B cell (primary cell): ENCODE measurements around the gene PPP1R12C. TPM values are rescaled to one million over a fixed set of nuclear protein-coding genes. Genes with fewer than 3 reads are reported as not detected.

ENCODE experiments used
- ATAC-seq: fragments of 200-7000 bp; cut with Tn5 transposase; one replicate; pipeline ENCODE4 v1.10.0; 2021; ENCODE audit warnings: low read depth, mild to moderate bottlenecking, moderate number of reproducible peaks, moderate library complexity
- CTCF ChIA-PET: fragments of 350-600 bp; sonication (Branson Sonifier 250); formaldehyde crosslinking; loops from one replicate; lab custom pipeline; 2021; ENCODE audit warnings: antibody characterized with exemption, inconsistent platforms; lab: Charles Lee
- POLR2A ChIA-PET: fragments of 350-600 bp; sonication (Branson Sonifier 250); formaldehyde crosslinking; loops from one replicate; lab custom pipeline; 2021; ENCODE audit warnings: antibody characterized with exemption; lab: Charles Lee
- DNase-seq: peaks from one replicate; pipeline ENCODE4 v3.0.0; 2013
- H2AFZ ChIP-seq: 2 replicates; pipeline ENCODE4 v1.6.1; 2012; ENCODE audit warnings: mild to moderate bottlenecking, low read depth, low read length; ENCODE audit not compliant: insufficient read depth, poor library complexity, severe bottlenecking
- H3K27ac ChIP-seq, 2 donors: 1 replicate in 1 of 2; 2 replicates in 1 of 2; pipeline ENCODE4 v1.5.1; 2012 to 2013; ENCODE audit warnings: low read length in 2 of 2, mild to moderate bottlenecking in 2 of 2, moderate library complexity in 1 of 2
- H3K27me3 ChIP-seq, 4 experiments: fragments of 200-600 bp in 1 of 4; sonication (generic) in 1 of 4; replicated peaks in 1 of 4; 1 replicate in 2 of 4; 2 replicates in 2 of 4; pipeline versions ENCODE4 v1.6.1 to v1.7.0; 2013 to 2016; ENCODE audit warnings: low read length in 3 of 4, mild to moderate bottlenecking in 2 of 4, mixed read lengths in 1 of 4, moderate library complexity in 1 of 4; ENCODE audit not compliant: insufficient read depth in 4 of 4, control insufficient read depth in 3 of 4; ENCODE audit errors: control extremely low read depth in 1 of 4
- H3K36me3 ChIP-seq, 2 experiments: replicated peaks in 1 of 2; 1 replicate in 1 of 2; 2 replicates in 1 of 2; pipeline versions ENCODE4 v1.6.1 to v1.7.1; 2013; ENCODE audit warnings: low read length in 1 of 2; ENCODE audit not compliant: insufficient read depth in 2 of 2, control insufficient read depth in 1 of 2; ENCODE audit errors: control extremely low read depth in 1 of 2, extremely low read depth in 1 of 2
- H3K4me1 ChIP-seq, 2 donors: fragments of 200-600 bp in 1 of 2; sonication (generic) in 1 of 2; 1 replicate in 1 of 2; 2 replicates in 1 of 2; pipeline versions ENCODE4 v1.5.1 to v1.6.1; 2013 to 2017; ENCODE audit warnings: low read length in 2 of 2; ENCODE audit not compliant: control insufficient read depth in 2 of 2, insufficient read depth in 2 of 2
- H3K4me2 ChIP-seq: replicated peaks from 2 replicates; pipeline ENCODE3; 2012; ENCODE audit warnings: mild to moderate bottlenecking, low read depth, low read length; ENCODE audit not compliant: poor library complexity, severe bottlenecking
- H3K4me3 ChIP-seq, 5 experiments: fragments of 200-600 bp in 1 of 5; sonication (generic) in 1 of 5; 1 replicate in 3 of 5; 2 replicates in 2 of 5; pipeline versions ENCODE4 v1.5.1 to v1.7.0; 2011 to 2016; ENCODE audit warnings: low read length in 4 of 5, mild to moderate bottlenecking in 4 of 5, low read depth in 2 of 5, control low read depth in 1 of 5, moderate library complexity in 1 of 5; ENCODE audit not compliant: insufficient read depth in 1 of 5; ENCODE audit errors: control extremely low read depth in 1 of 5, extremely low read depth in 1 of 5
- H3K79me2 ChIP-seq: fragments of 200-600 bp; sonication (generic); one replicate; pipeline ENCODE4 v1.6.0; 2016; ENCODE audit warnings: low read length; ENCODE audit not compliant: control insufficient read depth, insufficient read depth
- H3K9ac ChIP-seq: fragments of 200-600 bp; sonication (generic); 2 replicates; pipeline ENCODE4 v1.6.1; 2017; ENCODE audit warnings: mild to moderate bottlenecking, low read length, moderate library complexity
- H3K9me3 ChIP-seq, 3 donors: one replicate each; pipeline versions ENCODE4 v1.6.1 to v1.7.1; 2013; ENCODE audit warnings: low read length in 2 of 3; ENCODE audit not compliant: control insufficient read depth in 2 of 3, insufficient read depth in 1 of 3; ENCODE audit errors: control extremely low read depth in 1 of 3
- H4K20me1 ChIP-seq: 2 replicates; pipeline ENCODE4 v1.6.0; 2012; ENCODE audit warnings: mild to moderate bottlenecking, low read length; ENCODE audit not compliant: insufficient read depth, control insufficient read depth, poor library complexity, severe bottlenecking
- H3K27ac Mint-ChIP-seq: one replicate; pipeline ENCODE4 v1.8.0; 2021; ENCODE audit warnings: mixed read lengths
- H3K27me3 Mint-ChIP-seq: one replicate; pipeline ENCODE4 v1.8.0; 2021; ENCODE audit warnings: mixed read lengths
- H3K4me1 Mint-ChIP-seq: one replicate; pipeline ENCODE4 v1.8.0; 2021; ENCODE audit warnings: mixed read lengths
- H3K4me3 Mint-ChIP-seq: one replicate; pipeline ENCODE4 v1.8.0; 2021; ENCODE audit warnings: mixed read lengths
- H3K9me3 Mint-ChIP-seq: one replicate; pipeline ENCODE4 v1.8.0; 2022; ENCODE audit warnings: mixed read lengths; ENCODE audit not compliant: insufficient read depth
- EZH2 ChIP-seq: IDR thresholded peaks from 2 replicates; pipeline ENCODE4 v1.6.1; 2012; ENCODE audit warnings: borderline replicate concordance, low read depth, mild to moderate bottlenecking, moderate library complexity, low read length; ENCODE audit not compliant: insufficient read depth, poor library complexity, severe bottlenecking
- WGBS: methylation state at CpG from one replicate; pipeline ENCODE4 v1.1.5; 2013; ENCODE audit warnings: missing lambda C conversion rate; ENCODE audit not compliant: insufficient coverage; 5-methylcytosine and 5-hydroxymethylcytosine counted together
- intact Hi-C: fragments of 100-400 bp; cut with micrococcal nuclease; formaldehyde crosslinking; loops from one replicate; pipeline ENCODE4 v1.10.0; 2022
- polyA plus RNA-seq: library from polyadenylated mRNA; depleted of rRNA; stranded (reverse); fragments of >200 nt; gene quantifications from 2 replicates; pipeline ENCODE4 v1.2.3, GENCODE V29; 2012
- total RNA-seq, 2 donors: library from RNA; stranded (reverse); fragments of 120-200 nt in 1 of 2; gene quantifications; 1 replicate in 1 of 2; 2 replicates in 1 of 2; pipeline versions ENCODE4 v1.2.3 to v1.2.4, GENCODE V29; 2013 to 2022
- TF ChIP-seq, protein P1 (sequence below): fragments of 200-600 bp; IDR thresholded peaks from one replicate; pipeline ENCODE4 v1.8.0; 2022; ENCODE audit warnings: antibody characterized with exemption, mild to moderate bottlenecking

The PPP1R12C gene
- total and polyA plus RNA-seq, 2 donors (not counting 1 experiment from before 2014, with no cell fraction given) = 145 to 179 TPM

DNA sequence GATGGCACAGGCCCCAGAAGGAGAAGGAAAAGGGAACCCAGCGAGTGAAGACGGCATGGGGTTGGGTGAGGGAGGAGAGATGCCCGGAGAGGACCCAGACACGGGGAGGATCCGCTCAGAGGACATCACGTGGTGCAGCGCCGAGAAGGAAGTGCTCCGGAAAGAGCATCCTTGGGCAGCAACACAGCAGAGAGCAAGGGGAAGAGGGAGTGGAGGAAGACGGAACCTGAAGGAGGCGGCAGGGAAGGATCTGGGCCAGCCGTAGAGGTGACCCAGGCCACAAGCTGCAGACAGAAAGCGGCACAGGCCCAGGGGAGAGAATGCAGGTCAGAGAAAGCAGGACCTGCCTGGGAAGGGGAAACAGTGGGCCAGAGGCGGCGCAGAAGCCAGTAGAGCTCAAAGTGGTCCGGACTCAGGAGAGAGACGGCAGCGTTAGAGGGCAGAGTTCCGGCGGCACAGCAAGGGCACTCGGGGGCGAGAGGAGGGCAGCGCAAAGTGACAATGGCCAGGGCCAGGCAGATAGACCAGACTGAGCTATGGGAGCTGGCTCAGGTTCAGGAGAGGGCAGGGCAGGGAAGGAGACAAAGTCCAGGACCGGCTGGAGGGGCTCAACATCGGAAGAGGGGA is 1.1 kb downstream of the PPP1R12C start:
- H3K4me1 ChIP-seq = peaks cover 12 to 44% of the 10 kb centered on the region in 2 donors
- H2AFZ ChIP-seq = peak overlapping the region; percentile 68
- Mint-ChIP-seq H3K27ac (peak overlapping the region; percentile 90), H3K4me1 (peaks cover 50% of the 10 kb centered on the region), H3K27me3 (no peaks in the 10 kb centered on the region), H3K4me3 (peak overlapping the region; percentile 88), H3K9me3 (no peaks in the 10 kb centered on the region)
- ATAC-seq = no peak
- peak; percentile 64 for DNase-seq
- peak overlapping the region; percentile 31 to 77 for H3K27ac ChIP-seq
- peaks cover 57% of the 10 kb centered on the region for H4K20me1 ChIP-seq
- H3K9ac ChIP-seq = peak overlapping the region; percentile 93
- TF ChIP-seq, protein P1, sequence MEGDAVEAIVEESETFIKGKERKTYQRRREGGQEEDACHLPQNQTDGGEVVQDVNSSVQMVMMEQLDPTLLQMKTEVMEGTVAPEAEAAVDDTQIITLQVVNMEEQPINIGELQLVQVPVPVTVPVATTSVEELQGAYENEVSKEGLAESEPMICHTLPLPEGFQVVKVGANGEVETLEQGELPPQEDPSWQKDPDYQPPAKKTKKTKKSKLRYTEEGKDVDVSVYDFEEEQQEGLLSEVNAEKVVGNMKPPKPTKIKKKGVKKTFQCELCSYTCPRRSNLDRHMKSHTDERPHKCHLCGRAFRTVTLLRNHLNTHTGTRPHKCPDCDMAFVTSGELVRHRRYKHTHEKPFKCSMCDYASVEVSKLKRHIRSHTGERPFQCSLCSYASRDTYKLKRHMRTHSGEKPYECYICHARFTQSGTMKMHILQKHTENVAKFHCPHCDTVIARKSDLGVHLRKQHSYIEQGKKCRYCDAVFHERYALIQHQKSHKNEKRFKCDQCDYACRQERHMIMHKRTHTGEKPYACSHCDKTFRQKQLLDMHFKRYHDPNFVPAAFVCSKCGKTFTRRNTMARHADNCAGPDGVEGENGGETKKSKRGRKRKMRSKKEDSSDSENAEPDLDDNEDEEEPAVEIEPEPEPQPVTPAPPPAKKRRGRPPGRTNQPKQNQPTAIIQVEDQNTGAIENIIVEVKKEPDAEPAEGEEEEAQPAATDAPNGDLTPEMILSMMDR = no peak
- TF ChIP-seq EZH2 = no peak
- peaks cover 0 to 9% of the 10 kb centered on the region in 2 experiments for H3K36me3 ChIP-seq
- CTCF ChIA-PET = interaction anchor here (3.0 kb wide), 1 partner anchor 28 kb away, joined by 14 read pairs; no protein-coding TSS in a partner anchor
- no peaks in the 10 kb centered on the region for H3K9me3 ChIP-seq
- peaks cover 46% of the 10 kb centered on the region for H3K79me2 ChIP-seq
- no peaks in the 10 kb centered on the region for H3K27me3 ChIP-seq
- 2% methylated on average over 25 of the region's 25 CpGs for WGBS
- H3K4me2 ChIP-seq = peak overlapping the region; percentile 98
- H3K4me3 ChIP-seq = peak overlapping the region; percentile 70 to 98 (median 81)
- POLR2A ChIA-PET = interaction anchor here (1.3 to 1.7 kb wide), 2 partner anchors 31 to 538 kb away, joined by 3 to 4 read pairs; partner anchors contain the start of gene U2AF2
- intact Hi-C loops = loop anchor here (5.0 to 10.0 kb wide), 4 partner anchors 112 to 1002 kb away; partner anchors contain the start of genes EPN1, PRPF31 and TFPT
